Measurements from ENCODE around the gene STIMATE.

DNA sequence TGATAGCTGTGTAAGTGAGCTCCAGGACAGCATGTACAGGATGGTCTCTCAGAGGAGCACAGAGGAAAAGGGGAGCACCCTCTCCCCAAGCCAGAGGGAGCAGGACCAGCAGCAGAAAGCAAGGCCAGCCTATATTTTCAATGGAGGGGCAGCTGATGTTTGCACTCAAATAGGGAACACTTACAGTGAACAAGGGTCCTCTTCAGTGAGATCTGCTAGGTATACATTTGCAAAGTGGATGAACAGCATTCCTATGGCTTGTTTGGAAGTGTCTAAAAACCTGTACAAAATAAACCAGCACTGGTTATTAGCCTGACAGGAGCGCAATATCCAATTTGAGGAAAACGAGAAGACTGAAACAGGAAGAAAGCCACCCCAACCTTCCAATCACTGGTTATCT, 44.9 kb downstream of the STIMATE start:
- TF ChIP-seq, protein P1, sequence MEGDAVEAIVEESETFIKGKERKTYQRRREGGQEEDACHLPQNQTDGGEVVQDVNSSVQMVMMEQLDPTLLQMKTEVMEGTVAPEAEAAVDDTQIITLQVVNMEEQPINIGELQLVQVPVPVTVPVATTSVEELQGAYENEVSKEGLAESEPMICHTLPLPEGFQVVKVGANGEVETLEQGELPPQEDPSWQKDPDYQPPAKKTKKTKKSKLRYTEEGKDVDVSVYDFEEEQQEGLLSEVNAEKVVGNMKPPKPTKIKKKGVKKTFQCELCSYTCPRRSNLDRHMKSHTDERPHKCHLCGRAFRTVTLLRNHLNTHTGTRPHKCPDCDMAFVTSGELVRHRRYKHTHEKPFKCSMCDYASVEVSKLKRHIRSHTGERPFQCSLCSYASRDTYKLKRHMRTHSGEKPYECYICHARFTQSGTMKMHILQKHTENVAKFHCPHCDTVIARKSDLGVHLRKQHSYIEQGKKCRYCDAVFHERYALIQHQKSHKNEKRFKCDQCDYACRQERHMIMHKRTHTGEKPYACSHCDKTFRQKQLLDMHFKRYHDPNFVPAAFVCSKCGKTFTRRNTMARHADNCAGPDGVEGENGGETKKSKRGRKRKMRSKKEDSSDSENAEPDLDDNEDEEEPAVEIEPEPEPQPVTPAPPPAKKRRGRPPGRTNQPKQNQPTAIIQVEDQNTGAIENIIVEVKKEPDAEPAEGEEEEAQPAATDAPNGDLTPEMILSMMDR (tag by site-specific recombination; IDR thresholded peaks at IDR 0.05): no peak
- TF ChIP-seq, protein P2, sequence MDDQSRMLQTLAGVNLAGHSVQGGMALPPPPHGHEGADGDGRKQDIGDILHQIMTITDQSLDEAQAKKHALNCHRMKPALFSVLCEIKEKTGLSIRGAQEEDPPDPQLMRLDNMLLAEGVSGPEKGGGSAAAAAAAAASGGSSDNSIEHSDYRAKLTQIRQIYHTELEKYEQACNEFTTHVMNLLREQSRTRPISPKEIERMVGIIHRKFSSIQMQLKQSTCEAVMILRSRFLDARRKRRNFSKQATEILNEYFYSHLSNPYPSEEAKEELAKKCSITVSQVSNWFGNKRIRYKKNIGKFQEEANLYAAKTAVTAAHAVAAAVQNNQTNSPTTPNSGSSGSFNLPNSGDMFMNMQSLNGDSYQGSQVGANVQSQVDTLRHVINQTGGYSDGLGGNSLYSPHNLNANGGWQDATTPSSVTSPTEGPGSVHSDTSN (CRISPR knock-in tag; IDR thresholded peaks at IDR 0.05): no peak
- no peak for TF ChIP-seq ZBTB1 (tag by site-specific recombination; IDR thresholded peaks at IDR 0.05)
- no peak for TF ChIP-seq ZBTB7A (tag by site-specific recombination; IDR thresholded peaks at IDR 0.05; ENCODE audit: low read depth)
- no peak for TF ChIP-seq GLIS1 (tag by site-specific recombination; IDR thresholded peaks at IDR 0.05)
- TF ChIP-seq, protein P3, sequence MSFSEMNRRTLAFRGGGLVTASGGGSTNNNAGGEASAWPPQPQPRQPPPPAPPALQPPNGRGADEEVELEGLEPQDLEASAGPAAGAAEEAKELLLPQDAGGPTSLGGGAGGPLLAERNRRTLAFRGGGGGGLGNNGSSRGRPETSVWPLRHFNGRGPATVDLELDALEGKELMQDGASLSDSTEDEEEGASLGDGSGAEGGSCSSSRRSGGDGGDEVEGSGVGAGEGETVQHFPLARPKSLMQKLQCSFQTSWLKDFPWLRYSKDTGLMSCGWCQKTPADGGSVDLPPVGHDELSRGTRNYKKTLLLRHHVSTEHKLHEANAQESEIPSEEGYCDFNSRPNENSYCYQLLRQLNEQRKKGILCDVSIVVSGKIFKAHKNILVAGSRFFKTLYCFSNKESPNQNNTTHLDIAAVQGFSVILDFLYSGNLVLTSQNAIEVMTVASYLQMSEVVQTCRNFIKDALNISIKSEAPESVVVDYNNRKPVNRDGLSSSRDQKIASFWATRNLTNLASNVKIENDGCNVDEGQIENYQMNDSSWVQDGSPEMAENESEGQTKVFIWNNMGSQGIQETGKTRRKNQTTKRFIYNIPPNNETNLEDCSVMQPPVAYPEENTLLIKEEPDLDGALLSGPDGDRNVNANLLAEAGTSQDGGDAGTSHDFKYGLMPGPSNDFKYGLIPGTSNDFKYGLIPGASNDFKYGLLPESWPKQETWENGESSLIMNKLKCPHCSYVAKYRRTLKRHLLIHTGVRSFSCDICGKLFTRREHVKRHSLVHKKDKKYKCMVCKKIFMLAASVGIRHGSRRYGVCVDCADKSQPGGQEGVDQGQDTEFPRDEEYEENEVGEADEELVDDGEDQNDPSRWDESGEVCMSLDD (tag by site-specific recombination; IDR thresholded peaks at IDR 0.05): no peak
- no peak for TF ChIP-seq TCF7L2 (IDR thresholded peaks at IDR 0.05; ENCODE audit: borderline replicate concordance, low read depth, low read length)
- TF ChIP-seq ZNF530 (tag by site-specific recombination; IDR thresholded peaks at IDR 0.05; ENCODE audit: low read depth): no peak
- no peak for TF ChIP-seq ZNF132 (tag by site-specific recombination; IDR thresholded peaks at IDR 0.05; ENCODE audit: borderline replicate concordance)
- no peak for TF ChIP-seq SP2 (tag by site-specific recombination; IDR thresholded peaks at IDR 0.05)
- TF ChIP-seq, protein P4, sequence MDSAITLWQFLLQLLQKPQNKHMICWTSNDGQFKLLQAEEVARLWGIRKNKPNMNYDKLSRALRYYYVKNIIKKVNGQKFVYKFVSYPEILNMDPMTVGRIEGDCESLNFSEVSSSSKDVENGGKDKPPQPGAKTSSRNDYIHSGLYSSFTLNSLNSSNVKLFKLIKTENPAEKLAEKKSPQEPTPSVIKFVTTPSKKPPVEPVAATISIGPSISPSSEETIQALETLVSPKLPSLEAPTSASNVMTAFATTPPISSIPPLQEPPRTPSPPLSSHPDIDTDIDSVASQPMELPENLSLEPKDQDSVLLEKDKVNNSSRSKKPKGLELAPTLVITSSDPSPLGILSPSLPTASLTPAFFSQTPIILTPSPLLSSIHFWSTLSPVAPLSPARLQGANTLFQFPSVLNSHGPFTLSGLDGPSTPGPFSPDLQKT (IDR thresholded peaks at IDR 0.05; ENCODE audit: borderline replicate concordance, low read depth, low read length): no peak
- TF ChIP-seq BCL11B (tag by site-specific recombination; IDR thresholded peaks at IDR 0.05; ENCODE audit: low read depth): no peak
- TF ChIP-seq ZNF664 (tag by site-specific recombination; IDR thresholded peaks at IDR 0.05): no peak
- TF ChIP-seq ZNF521 (tag by site-specific recombination; IDR thresholded peaks at IDR 0.05): no peak

All from HEK293 (cell line).